Ovary (tissue), 3 donors: ENCODE data around the gene IRF5.

Source experiments
- POLR2A ChIP-seq: fragments of 450-650 bp; IDR thresholded peaks from one replicate; pipeline ENCODE4 v1.6.1; 2017; ENCODE audit warnings: antibody characterized with exemption, mild to moderate bottlenecking, moderate library complexity
- TF ChIP-seq, protein P1 (sequence below), 3 donors: fragments of 450-650 bp in 2 of 3; fragments of 200-600 bp in 1 of 3; IDR thresholded peaks; one replicate each; pipeline versions ENCODE4 v1.5.1 to v1.8.0; 2016 to 2022; ENCODE audit warnings: antibody characterized with exemption in 3 of 3, mild to moderate bottlenecking in 1 of 3
- donor health status: DM: no; HTN: no; CAD: no.

DNA sequence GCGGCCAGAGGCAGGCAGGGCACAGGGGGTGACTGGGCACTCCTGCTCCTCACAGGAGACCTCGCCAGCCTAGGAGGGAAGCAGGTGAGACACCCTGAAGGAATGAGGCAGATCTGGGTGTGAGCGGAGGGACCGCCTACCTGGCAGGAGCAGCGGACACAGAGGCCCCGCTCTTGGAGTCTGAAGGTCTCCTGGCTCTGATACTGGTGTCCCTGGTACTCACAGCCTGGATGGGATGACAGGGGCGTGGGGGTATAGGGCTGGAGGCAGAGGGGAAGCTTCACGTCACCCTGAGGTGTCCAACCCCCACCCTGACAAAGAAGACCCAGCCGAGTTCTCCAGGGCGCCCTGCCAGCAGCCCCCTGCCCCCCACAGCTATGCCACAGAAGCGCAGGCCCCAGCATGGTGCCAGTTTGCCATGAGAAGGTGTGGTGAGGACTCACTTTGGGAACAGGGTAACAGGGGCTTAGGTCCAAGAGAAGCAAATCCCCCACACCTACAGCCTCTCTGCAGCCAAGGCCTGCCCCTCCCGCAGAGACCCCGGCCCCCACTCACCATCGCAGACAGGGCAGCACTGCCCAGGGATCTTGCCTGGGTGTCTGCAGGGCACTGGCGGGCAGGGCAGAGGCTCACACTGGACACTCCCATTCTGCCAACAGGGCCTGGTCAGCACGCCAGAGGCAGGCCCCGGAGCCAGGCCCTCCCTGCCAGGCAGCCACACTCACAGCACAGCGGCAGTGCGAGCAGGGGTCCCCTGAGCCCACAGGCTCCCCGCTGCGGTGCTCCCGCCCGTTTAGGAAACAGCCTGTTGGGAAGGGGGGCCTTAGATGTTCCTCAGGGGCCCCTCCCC, 44.3 kb upstream of the IRF5 start:
- TF ChIP-seq, protein P1, sequence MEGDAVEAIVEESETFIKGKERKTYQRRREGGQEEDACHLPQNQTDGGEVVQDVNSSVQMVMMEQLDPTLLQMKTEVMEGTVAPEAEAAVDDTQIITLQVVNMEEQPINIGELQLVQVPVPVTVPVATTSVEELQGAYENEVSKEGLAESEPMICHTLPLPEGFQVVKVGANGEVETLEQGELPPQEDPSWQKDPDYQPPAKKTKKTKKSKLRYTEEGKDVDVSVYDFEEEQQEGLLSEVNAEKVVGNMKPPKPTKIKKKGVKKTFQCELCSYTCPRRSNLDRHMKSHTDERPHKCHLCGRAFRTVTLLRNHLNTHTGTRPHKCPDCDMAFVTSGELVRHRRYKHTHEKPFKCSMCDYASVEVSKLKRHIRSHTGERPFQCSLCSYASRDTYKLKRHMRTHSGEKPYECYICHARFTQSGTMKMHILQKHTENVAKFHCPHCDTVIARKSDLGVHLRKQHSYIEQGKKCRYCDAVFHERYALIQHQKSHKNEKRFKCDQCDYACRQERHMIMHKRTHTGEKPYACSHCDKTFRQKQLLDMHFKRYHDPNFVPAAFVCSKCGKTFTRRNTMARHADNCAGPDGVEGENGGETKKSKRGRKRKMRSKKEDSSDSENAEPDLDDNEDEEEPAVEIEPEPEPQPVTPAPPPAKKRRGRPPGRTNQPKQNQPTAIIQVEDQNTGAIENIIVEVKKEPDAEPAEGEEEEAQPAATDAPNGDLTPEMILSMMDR (IDR thresholded peaks at IDR 0.05): no peak
- no peak for TF ChIP-seq POLR2A
